Hippocampal formation (tissue), 2 donors: ENCODE measurements around the gene MRPL40.

Experiments
- DNase-seq, 2 donors: peaks; one replicate each; lab custom pipeline; 2025; lab: John Stamatoyannopoulos, UW

MRPL40 gene

DNA sequence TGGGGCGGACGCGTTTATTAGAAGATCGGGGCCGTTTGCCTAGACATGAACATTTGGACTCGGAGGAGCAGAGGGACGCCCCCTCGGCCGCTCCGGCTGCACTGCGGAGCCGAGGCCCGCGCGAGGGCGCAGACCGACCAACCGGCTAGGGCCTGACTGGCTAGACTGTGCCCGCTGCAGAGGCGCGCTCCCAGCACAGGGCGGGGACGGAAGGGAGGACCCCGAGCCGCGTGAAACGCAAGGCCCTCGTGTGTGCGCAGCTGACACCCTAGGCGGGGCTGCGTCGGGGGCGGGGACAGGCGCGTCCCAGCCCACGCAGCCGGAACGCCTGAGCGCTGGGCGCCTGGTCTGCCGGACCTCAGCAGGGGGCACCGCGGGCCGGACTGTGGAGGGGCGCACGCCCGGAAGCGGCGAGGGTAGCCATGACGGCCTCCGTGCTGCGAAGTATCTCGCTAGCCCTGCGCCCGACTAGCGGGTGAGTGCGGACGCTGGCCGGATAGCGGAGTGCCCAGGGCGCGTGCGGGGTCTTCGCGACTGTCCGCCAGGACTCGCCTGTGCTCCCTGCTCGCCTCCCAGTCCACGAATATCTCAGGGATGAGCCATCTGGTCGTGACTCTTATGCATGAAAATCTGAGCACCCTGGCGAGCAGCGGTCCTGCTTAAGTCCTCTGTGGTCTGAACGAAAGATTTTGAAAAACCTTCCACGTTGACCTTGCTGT is at the start of gene MRPL40:
MRPL40 (plus strand) TSS at position 413 of the 719 bp plus-strand sequence; CDS start at position 423, 10 bp downstream.
- DNase-seq: peak; percentile 90 to 93

DNA sequence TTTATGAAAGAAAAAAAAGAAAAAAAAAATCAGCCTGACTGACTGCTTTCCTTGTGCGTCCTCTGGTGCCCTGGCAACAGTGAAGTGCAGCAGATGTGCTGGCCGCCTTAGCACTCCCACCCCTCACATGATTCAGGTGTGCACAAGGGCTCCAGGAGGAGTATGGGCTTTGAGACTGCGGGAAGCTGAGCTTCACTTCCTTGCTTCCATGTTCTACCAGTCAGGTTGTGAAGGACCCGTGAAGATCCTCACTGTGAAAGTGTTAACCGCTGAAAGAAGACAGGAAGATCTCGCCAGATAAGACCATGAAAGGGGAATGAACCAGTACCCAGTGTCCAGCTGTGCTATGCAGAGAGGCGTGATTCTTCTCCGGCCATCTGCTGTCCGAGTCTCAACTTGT is 49.1 kb upstream of the MRPL40 start:
- DNase-seq: no peak

DNA sequence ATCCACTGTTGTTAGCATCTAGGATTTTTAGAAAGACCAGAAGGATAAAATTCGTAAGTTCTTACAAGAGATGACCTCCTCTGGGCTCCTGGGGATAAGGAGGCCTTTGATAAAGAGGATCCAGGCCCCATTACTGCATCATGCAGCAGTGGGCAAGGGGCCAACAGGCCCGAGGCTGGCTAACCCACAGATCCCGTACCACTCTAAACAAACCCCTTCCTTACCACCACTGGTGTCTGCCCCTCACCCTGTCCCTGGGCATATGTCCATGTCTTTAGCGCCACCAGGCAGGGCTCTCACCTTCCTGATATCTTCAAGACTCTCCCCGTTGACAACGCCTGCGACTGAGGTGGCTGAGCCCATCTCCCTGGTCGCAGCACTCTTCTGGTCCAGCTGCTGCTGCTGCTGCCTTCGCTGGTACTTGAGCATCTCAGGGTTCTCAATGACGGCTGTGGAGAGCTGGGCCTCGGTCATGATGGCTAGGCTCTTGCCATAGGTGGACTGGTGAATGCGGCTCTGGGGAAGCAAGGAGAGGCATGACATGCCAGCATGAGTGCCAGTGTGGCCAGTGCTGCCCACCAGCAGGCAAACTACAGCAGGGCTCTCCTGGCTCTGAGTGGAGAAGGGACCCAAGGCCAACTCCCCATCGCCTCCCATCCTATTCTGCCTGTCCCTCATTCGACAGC is 47.0 kb upstream of the MRPL40 start:
- DNase-seq: no peak

DNA sequence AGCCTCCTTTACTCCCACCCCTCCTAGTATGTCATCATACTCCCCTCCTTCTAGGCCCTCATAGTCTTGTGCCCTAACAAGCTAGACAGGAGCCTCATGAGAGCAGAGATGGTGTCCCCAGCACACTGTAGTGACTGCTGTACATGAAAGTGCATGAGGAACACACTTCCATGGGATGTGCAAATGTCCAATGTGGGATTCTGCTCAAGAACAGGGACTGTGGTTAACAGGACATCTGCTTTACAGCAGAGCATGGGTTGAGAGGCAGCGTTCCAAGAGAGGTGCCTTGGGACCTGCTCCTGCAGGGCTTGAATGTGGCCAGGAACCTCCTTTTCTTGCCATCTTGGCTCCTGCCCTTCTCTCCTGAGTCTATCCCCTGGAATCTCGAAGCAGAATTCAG is 46.1 kb upstream of the MRPL40 start:
- no peak for DNase-seq

DNA sequence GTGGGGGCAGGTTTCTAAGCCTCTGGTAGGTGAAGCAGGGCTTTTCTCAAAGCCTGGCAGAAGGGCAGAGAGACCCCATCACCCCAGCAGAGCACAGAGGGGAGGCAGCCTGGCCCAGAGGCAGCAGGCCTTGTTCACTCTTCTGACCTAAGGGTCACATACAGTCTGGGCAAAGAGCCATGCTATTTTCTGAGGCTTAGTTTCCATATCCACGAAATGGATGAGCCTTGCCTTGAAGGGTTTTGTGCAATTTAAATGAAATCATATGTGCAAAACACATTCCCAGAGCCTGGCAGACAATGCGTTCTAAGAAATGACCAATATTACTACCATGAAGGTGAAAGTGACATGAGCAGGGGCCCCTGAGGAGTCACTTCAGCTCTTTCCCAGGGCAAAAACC is 45.3 kb upstream of the MRPL40 start:
- DNase-seq: no peak

DNA sequence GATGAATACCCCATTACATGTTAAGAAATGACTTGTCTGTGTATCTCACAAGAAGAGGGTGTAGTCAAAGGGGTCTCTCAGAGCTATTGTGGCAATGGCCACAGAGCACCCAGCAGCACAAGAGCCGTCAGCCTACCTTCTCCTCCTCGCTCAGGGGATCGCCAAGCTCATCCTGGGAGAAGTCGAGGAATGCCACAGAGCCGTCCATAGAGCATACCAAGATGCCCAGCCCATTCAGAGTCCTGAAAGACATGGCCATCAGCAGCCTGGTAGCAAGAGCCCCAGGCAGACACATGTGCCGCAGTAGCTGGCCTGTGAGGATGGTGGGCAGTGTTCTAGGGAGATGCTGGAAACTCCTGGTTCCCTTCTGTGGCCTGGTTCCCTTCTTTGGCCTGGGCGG is 44.8 kb upstream of the MRPL40 start:
- DNase-seq: no peak

DNA sequence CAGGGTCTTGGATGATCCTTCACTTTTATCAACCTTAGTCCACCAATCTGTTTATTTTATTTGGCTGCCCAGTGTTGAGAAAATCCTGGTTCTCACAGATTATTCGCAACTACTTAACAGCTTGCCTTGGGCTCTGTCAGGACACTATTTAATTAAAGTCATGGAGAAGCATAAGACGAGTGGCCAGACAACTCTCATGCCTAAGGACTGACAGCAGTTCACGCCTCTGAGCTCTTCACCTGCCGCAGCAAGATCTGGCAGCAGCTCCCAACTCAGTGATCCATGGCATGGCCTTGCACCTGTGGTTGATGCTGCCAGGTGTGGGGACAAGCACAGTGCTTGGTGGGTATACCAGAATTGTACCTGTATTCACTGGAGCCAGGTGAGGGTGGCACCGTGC is 38.6 kb upstream of the MRPL40 start:
- no peak for DNase-seq

DNA sequence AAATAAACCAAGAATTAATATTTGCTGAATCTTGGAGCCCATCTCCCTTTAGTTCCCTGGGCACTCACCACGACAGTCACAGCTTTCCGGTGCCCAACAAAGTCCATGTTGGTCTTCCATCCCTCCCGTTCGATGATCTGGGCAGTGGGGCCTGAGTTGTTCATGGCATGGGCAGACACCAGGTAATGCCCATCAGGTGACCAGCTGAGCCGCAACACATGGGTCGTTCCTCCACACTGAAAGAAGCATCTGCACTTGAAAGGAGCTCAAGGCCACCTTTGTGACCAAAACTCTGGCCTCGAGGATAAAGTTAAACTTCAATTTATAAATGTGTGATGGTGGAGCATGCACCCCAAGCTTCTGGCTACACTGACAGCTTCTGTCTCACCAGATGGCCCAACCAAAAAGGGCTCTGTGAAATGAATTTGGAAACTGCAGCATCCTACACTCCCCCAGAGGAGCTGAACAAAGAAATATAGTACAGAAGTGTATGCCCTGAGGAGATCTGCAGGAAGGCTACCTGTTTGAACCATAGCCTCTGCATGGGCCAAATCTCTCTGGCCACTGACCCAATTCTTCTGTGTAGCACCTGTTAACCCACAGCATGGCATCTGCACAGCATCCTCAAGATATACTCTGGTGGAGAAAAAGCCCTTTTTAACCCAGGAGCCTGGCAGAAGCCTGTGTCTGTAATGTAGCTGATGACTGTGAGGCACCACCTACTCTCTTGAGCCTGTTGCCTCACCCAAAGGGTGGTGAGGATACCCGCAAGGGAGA is 37.9 kb upstream of the MRPL40 start:
- no peak for DNase-seq

DNA sequence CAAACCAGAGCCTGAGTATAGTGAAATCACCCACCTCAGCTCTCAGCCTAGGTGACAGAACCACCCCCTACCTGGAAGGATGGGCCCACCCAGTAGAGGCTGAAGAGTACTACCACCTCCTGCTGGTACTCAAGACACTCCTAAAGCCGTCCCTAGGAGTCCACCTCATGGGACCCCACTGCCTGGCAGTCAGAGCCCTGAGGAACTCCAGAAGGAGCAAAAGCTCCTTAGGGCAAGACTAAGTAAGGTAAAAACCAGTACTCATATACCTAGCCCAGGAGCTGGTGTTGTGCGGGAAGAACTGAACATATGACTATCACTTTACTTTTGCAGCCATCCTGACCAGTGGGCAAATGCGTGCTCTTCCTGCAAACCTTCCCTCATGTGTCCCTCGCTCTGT is 37.1 kb upstream of the MRPL40 start:
- no peak for DNase-seq

DNA sequence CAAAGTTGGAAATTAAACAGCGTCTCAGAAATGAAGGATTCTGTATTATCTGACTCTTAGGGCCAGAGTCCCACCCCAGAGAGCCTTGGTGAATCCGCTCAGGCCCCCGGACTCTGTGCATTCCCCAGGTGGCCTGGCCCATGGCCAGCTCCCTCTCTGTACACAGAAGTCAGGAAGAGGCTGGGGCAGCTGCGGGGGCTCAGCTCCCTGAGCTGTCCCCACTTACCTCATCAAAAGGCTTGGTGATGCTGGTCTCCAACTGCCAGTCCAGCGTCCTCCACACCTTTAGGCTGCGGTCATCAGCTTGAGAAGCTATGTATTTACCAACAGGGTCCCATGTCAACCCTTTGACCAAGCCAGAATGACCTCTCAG is 35.8 kb upstream of the MRPL40 start:
- DNase-seq: no peak

DNA sequence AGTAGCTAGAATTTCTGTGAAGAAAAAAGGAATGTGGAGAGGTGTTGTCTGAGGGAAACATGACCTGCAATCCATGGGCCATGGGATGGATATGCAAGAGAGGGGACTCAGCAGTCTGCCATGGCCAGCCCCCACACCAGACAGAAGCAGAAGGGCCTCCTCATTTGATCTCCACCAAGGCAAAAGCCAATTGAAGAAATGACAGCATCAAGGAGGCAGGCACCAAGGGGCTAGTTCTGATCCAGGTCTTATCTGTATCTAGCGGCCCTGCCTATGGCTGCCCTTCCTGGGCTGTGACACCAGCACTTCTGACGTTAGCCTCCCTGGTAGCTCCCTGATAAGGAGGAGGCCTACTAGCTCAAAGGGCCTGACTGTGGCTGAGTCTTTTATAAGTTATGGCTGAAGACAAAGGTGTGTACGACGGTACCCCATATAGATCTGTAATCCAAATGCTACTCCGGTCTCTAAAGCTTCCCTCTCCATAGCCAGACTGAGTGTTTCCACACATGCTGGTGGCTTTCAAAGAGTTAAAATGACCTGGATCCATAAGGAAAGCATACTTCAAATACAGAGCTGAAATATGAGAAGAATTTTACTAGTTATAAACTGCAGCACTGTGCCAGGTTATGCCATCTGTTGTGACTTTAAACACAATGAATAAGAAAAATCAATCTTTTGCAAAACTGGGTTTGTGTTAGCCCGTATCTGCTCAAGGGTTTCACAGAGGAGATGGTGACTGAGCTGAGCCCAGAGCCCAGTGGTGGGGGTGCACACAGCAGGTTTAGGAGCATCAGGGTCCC is 35.2 kb upstream of the MRPL40 start:
- no peak for DNase-seq

DNA sequence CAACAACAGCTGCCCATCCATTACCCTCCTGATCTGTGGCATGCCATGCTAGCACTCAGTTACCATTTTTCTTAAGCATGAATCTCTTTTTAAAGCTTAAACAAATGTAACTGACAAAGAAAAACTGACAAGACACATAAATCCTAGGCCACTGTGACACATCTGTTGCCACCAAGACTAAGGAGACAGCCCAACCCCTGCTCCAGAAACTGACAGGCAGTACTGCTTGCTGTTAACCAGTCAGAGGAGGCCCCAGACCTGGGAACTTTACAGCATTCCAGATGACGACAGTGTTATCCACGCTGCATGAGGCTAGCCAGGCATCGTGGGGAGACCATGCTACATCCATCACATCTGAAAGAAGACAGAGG is 34.6 kb upstream of the MRPL40 start:
- no peak for DNase-seq

DNA sequence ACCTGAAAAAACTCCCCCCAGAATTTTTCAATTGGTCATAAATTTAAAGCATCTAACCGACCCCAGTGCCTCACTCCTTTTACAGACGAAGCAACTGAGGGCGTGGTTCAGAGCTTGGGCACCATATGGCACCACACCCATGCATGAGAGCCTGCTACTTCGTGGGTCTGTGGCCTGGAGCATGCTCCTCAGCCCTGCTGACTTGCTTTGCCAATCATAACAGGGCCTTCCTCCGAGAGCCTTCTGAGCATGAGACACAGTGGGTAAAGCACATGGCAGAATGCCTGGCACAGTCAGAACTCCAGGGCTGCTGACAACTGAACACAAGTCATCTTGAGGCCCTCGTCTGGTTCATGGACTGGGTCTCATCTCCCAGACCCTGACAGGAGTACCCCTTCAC is 34.1 kb upstream of the MRPL40 start:
- no peak for DNase-seq

DNA sequence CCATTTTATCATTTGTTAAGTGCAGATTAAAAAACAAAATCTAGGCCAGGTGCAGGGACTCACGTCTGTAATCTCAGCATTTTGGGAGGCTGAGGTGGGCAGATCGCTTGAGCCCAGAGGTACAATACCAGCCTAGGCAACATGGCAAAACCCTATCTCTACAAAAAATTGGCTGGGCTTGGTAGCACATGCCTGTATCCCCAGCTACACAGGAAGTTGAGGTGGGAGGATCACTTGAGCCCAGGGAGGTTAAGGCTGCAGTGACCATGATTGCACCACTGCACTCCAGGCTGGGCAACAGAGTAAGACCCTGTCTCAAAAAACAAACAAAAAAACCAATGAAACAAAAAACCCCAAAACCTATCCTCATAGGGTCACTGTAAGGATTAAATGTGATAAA is 33.7 kb upstream of the MRPL40 start:
- no peak for DNase-seq

DNA sequence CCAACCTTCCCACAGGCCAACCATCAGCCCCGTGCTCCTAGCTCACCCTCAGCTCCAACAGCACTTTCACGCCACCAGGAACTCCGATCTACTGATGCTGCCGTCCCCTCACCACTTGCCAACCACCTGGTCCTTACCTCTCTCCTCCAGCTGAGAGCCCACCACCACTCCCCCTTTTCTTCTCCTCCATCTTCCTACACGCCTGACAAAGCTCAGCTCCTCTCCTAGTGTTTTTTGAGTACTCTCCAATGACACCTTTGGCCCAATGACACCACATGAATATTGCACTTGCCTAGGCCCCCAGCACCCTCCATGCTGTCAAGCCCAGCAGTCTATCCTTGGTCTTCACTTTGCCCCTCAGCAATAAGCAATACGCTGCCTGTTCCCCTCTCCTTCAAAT is 31.5 kb upstream of the MRPL40 start:
- DNase-seq: no peak

DNA sequence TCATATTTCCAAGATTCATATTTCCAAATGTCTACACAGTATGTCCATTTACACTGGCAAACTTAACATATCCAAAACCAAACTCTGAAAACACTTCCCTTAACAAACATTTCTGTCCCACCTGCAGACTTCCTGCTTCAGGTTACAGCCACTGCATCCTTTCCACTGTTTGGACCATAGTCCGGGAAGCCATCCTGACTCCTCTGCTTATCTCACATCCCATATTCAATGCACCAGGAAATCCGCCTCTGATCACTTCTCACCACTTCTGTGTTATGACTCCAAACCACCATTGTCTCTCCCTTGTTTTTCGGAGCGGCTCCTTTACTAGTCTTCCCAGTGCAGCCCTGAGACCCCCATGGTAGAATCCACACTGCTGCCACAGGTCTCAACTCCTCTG is 30.9 kb upstream of the MRPL40 start:
- no peak for DNase-seq

DNA sequence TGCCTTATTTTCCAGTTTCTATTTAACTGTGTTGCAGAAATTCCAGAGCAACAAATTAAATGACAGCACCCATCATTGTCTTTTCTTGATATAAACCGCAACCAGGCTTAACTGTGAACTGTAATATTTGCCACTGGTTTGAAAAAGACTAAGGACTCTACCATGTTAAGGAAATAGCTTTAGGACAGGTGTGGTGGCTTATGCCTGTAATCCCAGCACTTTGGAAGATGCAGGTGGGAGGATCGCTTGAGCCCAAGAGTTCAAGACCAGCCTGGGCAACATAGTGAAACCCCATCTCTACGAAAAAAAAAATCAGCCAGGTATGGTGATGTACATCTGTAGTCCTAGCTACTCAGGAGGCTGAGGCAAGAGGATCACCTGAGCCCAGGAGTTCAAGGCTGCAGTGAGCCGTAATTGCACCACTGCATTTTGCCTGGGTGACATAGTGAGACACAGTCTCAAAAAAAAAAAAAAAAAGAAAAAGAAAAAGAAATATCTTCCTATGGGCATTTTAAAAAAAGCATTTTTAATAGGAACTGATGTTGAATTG is 29.6 kb upstream of the MRPL40 start:
- DNase-seq: no peak

DNA sequence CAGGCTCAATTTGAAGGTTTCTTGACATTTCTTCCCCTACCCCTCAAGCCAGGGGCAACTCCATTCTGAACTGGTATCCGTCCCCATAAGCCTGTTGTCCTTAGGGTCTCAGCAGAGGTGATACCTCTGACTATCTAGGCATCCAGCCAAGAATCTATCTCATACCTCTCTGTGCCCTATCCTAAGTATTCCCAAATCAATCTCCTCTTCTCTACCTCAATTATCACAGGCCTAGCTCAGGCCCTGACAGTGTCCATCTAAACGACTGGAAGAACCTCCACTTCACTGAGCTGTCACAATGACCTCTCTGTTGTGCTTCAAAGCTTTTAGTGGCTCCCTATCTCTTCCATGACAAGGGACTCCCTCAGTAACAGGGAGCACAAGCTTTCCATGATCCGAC is 27.7 kb upstream of the MRPL40 start:
- no peak for DNase-seq

DNA sequence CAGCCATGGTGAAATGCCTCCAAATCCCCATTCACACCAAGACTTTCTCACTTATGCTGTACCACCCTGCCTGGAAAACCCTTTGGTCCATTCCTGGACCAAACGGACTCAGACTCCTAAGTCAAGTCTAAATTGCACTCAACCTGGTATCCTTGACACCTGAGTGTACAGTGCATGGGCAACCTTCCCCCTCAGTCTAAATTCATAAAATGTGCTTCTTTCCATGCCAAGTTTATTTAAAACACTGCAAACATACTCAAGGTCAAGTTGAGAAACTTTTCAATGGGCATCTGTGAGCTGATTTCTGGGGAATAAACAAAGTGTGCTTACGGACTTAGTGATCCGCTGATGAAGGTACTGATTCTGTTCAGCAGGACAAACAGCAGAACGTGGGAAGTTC is 27.2 kb upstream of the MRPL40 start:
- no peak for DNase-seq

DNA sequence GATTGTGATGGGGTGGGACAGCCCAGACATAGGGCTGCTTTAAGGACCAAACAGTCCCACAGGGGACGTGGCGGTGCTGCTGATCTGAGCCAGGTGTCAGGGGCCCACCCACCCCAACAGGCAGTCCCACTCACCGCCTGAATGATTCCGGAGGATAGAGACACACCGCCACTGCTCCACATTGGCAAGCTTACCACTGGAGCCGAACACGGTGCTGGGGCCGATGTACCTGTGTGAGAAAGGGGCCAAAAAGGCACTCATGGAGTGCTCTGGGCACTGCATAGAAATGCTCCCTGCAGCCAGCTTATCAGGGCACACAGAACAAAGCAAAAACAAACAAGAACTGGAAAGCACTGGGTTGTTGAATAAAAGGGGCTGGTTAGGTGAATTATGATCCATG is 26.7 kb upstream of the MRPL40 start:
- no peak for DNase-seq

DNA sequence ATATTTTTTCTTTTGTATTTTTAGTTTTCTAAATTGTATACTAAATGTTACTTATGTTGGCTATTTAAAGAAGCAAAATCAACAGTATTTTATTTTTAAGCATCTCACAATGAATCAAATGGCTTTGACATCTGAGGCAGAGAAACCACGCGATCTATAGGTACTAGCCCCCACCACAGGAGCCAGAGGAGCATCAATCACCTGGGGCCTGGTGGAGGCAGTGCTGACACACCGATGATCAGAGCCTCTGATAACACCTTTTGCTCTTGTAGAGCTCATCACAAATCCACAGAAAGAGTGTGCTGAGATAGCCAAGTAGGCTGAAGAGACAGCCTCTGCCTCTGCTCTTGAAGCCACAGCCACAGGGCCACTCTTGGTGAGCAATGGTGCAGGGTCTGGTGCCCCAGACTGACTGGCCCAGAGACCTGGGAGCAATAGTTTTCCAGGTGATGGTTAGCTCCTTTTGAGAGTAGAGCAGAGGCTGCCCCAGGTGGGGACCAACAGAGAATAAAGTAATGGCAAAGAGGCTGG is 26.0 kb upstream of the MRPL40 start:
- no peak for DNase-seq

DNA sequence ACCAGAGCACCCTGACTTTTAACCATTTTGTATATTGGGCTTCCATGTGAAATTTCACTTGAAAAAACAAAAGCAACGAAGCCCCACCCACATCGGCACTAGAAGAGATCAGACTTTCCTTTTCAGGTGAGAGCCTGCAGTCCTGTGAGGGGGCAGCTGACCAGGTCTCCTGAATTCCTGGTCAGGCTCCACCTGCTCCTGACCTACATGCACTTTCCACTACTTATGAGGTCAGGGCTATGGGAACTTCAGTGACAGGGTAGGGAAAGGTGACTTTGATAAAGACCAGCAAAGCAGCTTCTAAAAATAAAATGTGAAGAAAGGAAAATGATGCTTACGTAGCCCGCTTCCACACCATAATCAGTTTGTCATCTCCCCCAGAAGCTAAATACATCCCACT is 25.5 kb upstream of the MRPL40 start:
- DNase-seq: no peak
